Gastroesophageal sphincter (tissue), 3 donors: ENCODE results near the gene CCL26.

Experiments used
- POLR2A ChIP-seq, 2 donors: fragments of 450-650 bp; IDR thresholded peaks; one replicate each; pipeline ENCODE4 v1.6.1; 2017; ENCODE audit warnings: antibody characterized with exemption in 2 of 2, mild to moderate bottlenecking in 2 of 2, moderate library complexity in 1 of 2
- TF ChIP-seq, protein P1 (sequence below), 4 experiments: fragments of 200-600 bp in 2 of 4; fragments of 450-650 bp in 2 of 4; sonication (generic) in 1 of 4; IDR thresholded peaks; one replicate each; pipeline ENCODE4 v1.5.1; 2017 to 2019; ENCODE audit warnings: antibody characterized with exemption in 4 of 4, mild to moderate bottlenecking in 2 of 4, moderate library complexity in 2 of 4

DNA sequence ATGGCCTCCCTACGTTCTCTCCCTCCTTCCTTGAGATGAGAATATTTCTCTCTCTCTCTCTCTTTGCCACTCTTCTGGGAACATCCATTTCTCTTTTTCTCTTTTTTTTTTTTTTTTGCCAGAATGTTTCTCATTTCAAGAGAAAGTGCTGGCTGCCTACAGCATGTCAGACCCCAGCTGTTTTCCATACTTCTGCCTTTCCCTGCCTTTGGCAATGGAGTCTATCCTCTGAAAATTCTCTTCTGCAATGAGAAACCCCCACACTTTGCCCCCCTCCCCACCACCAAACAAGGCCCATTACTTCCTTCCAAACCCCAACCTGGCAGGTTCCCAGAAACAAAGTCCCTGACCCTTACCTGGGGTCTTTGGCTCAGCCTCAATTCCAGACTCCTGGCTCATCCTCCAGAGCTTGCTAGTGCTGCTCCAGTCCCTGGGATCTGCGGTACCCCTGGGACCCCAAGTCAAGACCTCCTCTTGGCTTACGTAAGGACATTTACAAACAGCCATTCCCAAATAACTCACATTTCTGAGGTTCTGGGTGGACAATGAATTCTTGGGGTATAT lies 17.4 kb upstream of the CCL26 start:
- TF ChIP-seq, protein P1, sequence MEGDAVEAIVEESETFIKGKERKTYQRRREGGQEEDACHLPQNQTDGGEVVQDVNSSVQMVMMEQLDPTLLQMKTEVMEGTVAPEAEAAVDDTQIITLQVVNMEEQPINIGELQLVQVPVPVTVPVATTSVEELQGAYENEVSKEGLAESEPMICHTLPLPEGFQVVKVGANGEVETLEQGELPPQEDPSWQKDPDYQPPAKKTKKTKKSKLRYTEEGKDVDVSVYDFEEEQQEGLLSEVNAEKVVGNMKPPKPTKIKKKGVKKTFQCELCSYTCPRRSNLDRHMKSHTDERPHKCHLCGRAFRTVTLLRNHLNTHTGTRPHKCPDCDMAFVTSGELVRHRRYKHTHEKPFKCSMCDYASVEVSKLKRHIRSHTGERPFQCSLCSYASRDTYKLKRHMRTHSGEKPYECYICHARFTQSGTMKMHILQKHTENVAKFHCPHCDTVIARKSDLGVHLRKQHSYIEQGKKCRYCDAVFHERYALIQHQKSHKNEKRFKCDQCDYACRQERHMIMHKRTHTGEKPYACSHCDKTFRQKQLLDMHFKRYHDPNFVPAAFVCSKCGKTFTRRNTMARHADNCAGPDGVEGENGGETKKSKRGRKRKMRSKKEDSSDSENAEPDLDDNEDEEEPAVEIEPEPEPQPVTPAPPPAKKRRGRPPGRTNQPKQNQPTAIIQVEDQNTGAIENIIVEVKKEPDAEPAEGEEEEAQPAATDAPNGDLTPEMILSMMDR (IDR thresholded peaks at IDR 0.05) = no peak
- no peak for TF ChIP-seq POLR2A (IDR thresholded peaks at IDR 0.05)
